ENCODE measurements around the gene YWHAG. TPM values are rescaled to one million over a fixed set of nuclear protein-coding genes. Genes with fewer than 3 reads are reported as not detected.

The YWHAG gene
- total and polyA plus RNA-seq, 7 experiments from 2014 or later, result 1.4 to 98.3 (median 35.1) TPM

GRCh38 chr7:76327610-76328009 is 31.2 kb downstream of the YWHAG start:
- intact Hi-C loops (cut with micrococcal nuclease), result no loop called here
- Histone ChIP-seq H3K9me3 (ENCODE audit: control insufficient read depth in 2 of 3, low read length in 3 of 3) (no peaks in the 10 kb centered on the region), H3K36me3 (ENCODE audit: control insufficient read depth in 2 of 3, insufficient read depth in 3 of 3, low read length in 3 of 3) (peaks cover 6 to 31% (median 8%) of the 10 kb centered on the region in 3 experiments), H3K4me3 (ENCODE audit: low read length) (no peak overlapping the region), H3K4me1 (ENCODE audit: control insufficient read depth in 2 of 2, insufficient read depth in 2 of 2, low read length in 2 of 2) (no peaks in the 10 kb centered on the region), H3K27ac (ENCODE audit: low read depth, low read length) (no peak overlapping the region), H3K27me3 (ENCODE audit: control insufficient read depth in 2 of 2, insufficient read depth in 2 of 2, low read length in 2 of 2) (no peaks in the 10 kb centered on the region)
- DNase-seq (no peak), ATAC-seq (peak; percentile 68)
- ChIA-PET CTCF (interaction anchor here (0.7 kb wide), 1 partner anchor 13 kb away, joined by 4 read pairs; no protein-coding TSS in a partner anchor), POLR2A (interaction anchor here (0.8 to 2.7 kb wide), 3 partner anchors 8 to 31 kb away, joined by 3 to 15 read pairs (median 3); partner anchors contain the start of gene YWHAG)
- Mint-ChIP-seq H3K9me3 (peaks cover 0 to 3% (median 0%) of the 10 kb centered on the region in 11 donors), H3K4me1 (peaks cover 22 to 51% (median 40%) of the 10 kb centered on the region in 7 donors), H3K27me3 (no peaks in the 10 kb centered on the region), H3K27ac (peak overlapping the region in 5 of 9 donors; percentile 25 to 81 (median 46)), H3K36me3 (peaks cover 9 to 29% (median 19%) of the 10 kb centered on the region in 5 donors), H3K4me3 (no peak overlapping the region)

GRCh38 chr7:76326646-76327233 is 32.1 kb downstream of the YWHAG start:
- intact Hi-C loops (cut with micrococcal nuclease), result no loop called here
- Histone ChIP-seq H3K36me3 (ENCODE audit: control insufficient read depth in 2 of 3, insufficient read depth in 3 of 3, low read length in 3 of 3) (peaks cover 6 to 26% (median 8%) of the 10 kb centered on the region in 3 experiments), H3K9me3 (ENCODE audit: control insufficient read depth in 2 of 3, low read length in 3 of 3) (no peaks in the 10 kb centered on the region), H3K27ac (ENCODE audit: low read depth, low read length) (no peak overlapping the region), H3K4me3 (ENCODE audit: low read length) (no peak overlapping the region), H3K27me3 (ENCODE audit: control insufficient read depth in 2 of 2, insufficient read depth in 2 of 2, low read length in 2 of 2) (no peaks in the 10 kb centered on the region), H3K4me1 (ENCODE audit: control insufficient read depth in 2 of 2, insufficient read depth in 2 of 2, low read length in 2 of 2) (no peaks in the 10 kb centered on the region)
- CTCF ChIA-PET, result interaction anchor here (0.7 kb wide), 1 partner anchor 31 kb away, joined by 4 read pairs; no protein-coding TSS in a partner anchor
- Mint-ChIP-seq H3K4me3 (no peak overlapping the region), H3K4me1 (peaks cover 17 to 45% (median 38%) of the 10 kb centered on the region in 7 donors), H3K36me3 (peaks cover 9 to 25% (median 19%) of the 10 kb centered on the region in 5 donors), H3K27me3 (no peaks in the 10 kb centered on the region), H3K27ac (peak overlapping the region in 4 of 9 donors; percentile 6 to 49 (median 9)), H3K9me3 (peaks cover 0 to 3% (median 0%) of the 10 kb centered on the region in 11 donors)
- POLR2A ChIA-PET, result interaction anchor here (1.2 to 2.7 kb wide), 2 partner anchors 8 to 9 kb away, joined by 3 to 15 read pairs; no protein-coding TSS in a partner anchor
- DNase-seq (no peak), ATAC-seq (no peak)

- H3K9me3 Mint-ChIP-seq, result peaks cover 0 to 1% (median 0%) of the 10 kb centered on the region in 11 donors
- Histone ChIP-seq H3K27ac (ENCODE audit: low read depth, low read length) (no peak overlapping the region), H3K36me3 (ENCODE audit: control insufficient read depth in 2 of 3, insufficient read depth in 3 of 3, low read length in 3 of 3) (peaks cover 6 to 26% (median 8%) of the 10 kb centered on the region in 3 experiments), H3K4me1 (ENCODE audit: control insufficient read depth in 2 of 2, insufficient read depth in 2 of 2, low read length in 2 of 2) (no peaks in the 10 kb centered on the region), H3K9me3 (ENCODE audit: control insufficient read depth in 2 of 3, low read length in 3 of 3) (no peaks in the 10 kb centered on the region), H3K4me3 (ENCODE audit: low read length) (no peak overlapping the region), H3K27me3 (ENCODE audit: control insufficient read depth in 2 of 2, insufficient read depth in 2 of 2, low read length in 2 of 2) (no peaks in the 10 kb centered on the region)
- ATAC-seq, result no peak
- ChIA-PET POLR2A (interaction anchor here (1.4 kb wide), 1 partner anchor 32 kb away, joined by 3 read pairs; no protein-coding TSS in a partner anchor), CTCF (no interaction called here)
- DNase-seq, result no peak
- intact Hi-C loops (cut with micrococcal nuclease), result no loop called here
- peaks cover 17 to 43% (median 33%) of the 10 kb centered on the region in 7 donors for H3K4me1 Mint-ChIP-seq
- peaks cover 9 to 25% (median 19%) of the 10 kb centered on the region in 5 donors for H3K36me3 Mint-ChIP-seq
- H3K4me3 Mint-ChIP-seq, result no peak overlapping the region
- no peaks in the 10 kb centered on the region for H3K27me3 Mint-ChIP-seq
- no peak overlapping the region for H3K27ac Mint-ChIP-seq
These were observed 33.0 kb downstream of the YWHAG start for GRCh38 chr7:76325811-76326210.

- ChIA-PET POLR2A (interaction anchor here (1.1 to 1.4 kb wide), 2 partner anchors 23 to 33 kb away, joined by 3 read pairs; partner anchors contain the start of gene HSPB1), CTCF (interaction anchor here (1.2 kb wide), 1 partner anchor 34 kb away, joined by 3 read pairs; no protein-coding TSS in a partner anchor)
- ATAC-seq, result no peak
- Histone ChIP-seq H3K4me1 (ENCODE audit: control insufficient read depth in 2 of 2, insufficient read depth in 2 of 2, low read length in 2 of 2) (no peaks in the 10 kb centered on the region), H3K27ac (ENCODE audit: low read depth, low read length) (no peak overlapping the region), H3K27me3 (ENCODE audit: control insufficient read depth in 2 of 2, insufficient read depth in 2 of 2, low read length in 2 of 2) (no peaks in the 10 kb centered on the region), H3K36me3 (ENCODE audit: control insufficient read depth in 2 of 3, insufficient read depth in 3 of 3, low read length in 3 of 3) (peaks cover 5 to 25% (median 6%) of the 10 kb centered on the region in 3 experiments), H3K9me3 (ENCODE audit: control insufficient read depth in 2 of 3, low read length in 3 of 3) (no peaks in the 10 kb centered on the region), H3K4me3 (ENCODE audit: low read length) (no peak overlapping the region)
- peaks cover 12 to 36% (median 27%) of the 10 kb centered on the region in 7 donors for H3K4me1 Mint-ChIP-seq
- H3K9me3 Mint-ChIP-seq, result peaks cover 0 to 1% (median 0%) of the 10 kb centered on the region in 11 donors
- intact Hi-C loops (cut with micrococcal nuclease), result no loop called here
- H3K36me3 Mint-ChIP-seq, result peaks cover 9 to 25% (median 17%) of the 10 kb centered on the region in 5 donors
- DNase-seq, result no peak
- H3K27ac Mint-ChIP-seq, result peak overlapping the region in 1 of 9 donors; percentile 38
- no peak overlapping the region for H3K4me3 Mint-ChIP-seq
- no peaks in the 10 kb centered on the region for H3K27me3 Mint-ChIP-seq
These were observed 33.7 kb downstream of the YWHAG start for GRCh38 chr7:76325092-76325491.

GRCh38 chr7:76318488-76319353 is 40.1 kb downstream of the YWHAG start:
- peak overlapping the region; percentile 94 for H3K4me3 ChIP-seq (ENCODE audit: low read length)
- Mint-ChIP-seq H3K27ac (peak overlapping the region; percentile 76 to 99 (median 94)), H3K4me1 (peaks cover 13 to 34% (median 29%) of the 10 kb centered on the region in 7 donors), H3K27me3 (no peaks in the 10 kb centered on the region), H3K9me3 (peaks cover 0 to 2% (median 0%) of the 10 kb centered on the region in 11 donors), H3K36me3 (peaks cover 0 to 2% (median 0%) of the 10 kb centered on the region in 5 donors), H3K4me3 (peak overlapping the region; percentile 84 to 98 (median 94))
- no peaks in the 10 kb centered on the region for H3K27me3 ChIP-seq (ENCODE audit: control insufficient read depth in 2 of 2, insufficient read depth in 2 of 2, low read length in 2 of 2)
- peaks cover 0 to 6% (median 0%) of the 10 kb centered on the region in 3 experiments for H3K36me3 ChIP-seq (ENCODE audit: control insufficient read depth in 2 of 3, insufficient read depth in 3 of 3, low read length in 3 of 3)
- peaks cover 12 to 17% of the 10 kb centered on the region in 2 donors for H3K4me1 ChIP-seq (ENCODE audit: control insufficient read depth in 2 of 2, insufficient read depth in 2 of 2, low read length in 2 of 2)
- intact Hi-C loops (cut with micrococcal nuclease), result loop anchor here (1.0 to 10.0 kb wide), 10 partner anchors 15 to 1379 kb away; partner anchors contain the start of genes POR (in 2 of the 2), RHBDD2 (in 1 of the 2), RSBN1L (in 1 of the 2) and YWHAG (in 1 of the 2)
- ATAC-seq (peak; percentile 54), DNase-seq (peak in 8 of 9 donors; percentile 33 to 69 (median 56))
- no peaks in the 10 kb centered on the region for H3K9me3 ChIP-seq (ENCODE audit: control insufficient read depth in 2 of 3, low read length in 3 of 3)
- POLR2A ChIA-PET, result interaction anchor here (0.8 to 5.4 kb wide), 14 partner anchors 9 to 164 kb away, joined by 3 to 57 read pairs (median 4); partner anchors contain the start of genes HSPB1 and YWHAG
- CTCF ChIA-PET, result interaction anchor here (0.5 to 8.0 kb wide), 11 partner anchors 11 to 1165 kb away, joined by 3 to 79 read pairs (median 4); partner anchors contain the start of gene YWHAG
- H3K27ac ChIP-seq (ENCODE audit: low read depth, low read length), result peak overlapping the region; percentile 88

All from naive thymus-derived CD4-positive, alpha-beta T cell (primary cell).